ENCODE measurements around the gene COX8A.

Gene COX8A

GRCh38 chr11:64022125-64022784 lies 47.8 kb downstream of the COX8A start:
- no peak for DNase-seq

- DNase-seq: no peak
Observed at GRCh38 chr11:64023712-64024710, 49.6 kb downstream of the COX8A start.

DNA sequence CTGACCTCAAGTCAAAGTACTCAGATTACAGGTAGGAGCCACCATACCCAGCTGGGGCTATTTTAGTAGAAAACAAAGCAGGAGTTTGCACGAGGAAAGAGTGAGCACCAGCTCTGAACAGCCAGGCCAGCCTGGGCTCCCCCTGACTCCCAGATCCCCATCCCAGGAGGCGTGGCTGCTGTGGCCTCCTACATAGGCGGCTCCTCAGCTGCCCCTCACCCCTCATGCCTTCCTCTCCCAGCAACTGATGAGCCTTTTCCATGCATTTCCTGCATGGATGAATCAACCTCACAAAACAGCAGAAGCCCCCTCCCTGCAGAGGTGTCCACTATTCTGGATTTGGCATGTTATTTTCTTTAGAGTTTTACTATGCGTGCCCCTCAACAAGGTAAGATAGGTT lies 50.8 kb downstream of the COX8A start:
- DNase-seq: no peak

Data from stimulated activated CD4-positive, alpha-beta T cell treated with anti-CD3 and anti-CD28 coated beads, Interleukin-2, amount 100 ng/mL, for 48 hours (primary cell).